IPS DF 4.7 (cell line): ENCODE measurements around the gene COPZ2.
"Not testable (repeated sequence)": the region's sequence is repeated elsewhere in the genome, so short reads cannot be mapped to it uniquely, and the experiment has no call there.

ENCODE experiments used
- DNase-seq: peaks from one replicate; pipeline ENCODE4 v3.0.0-alpha.2; 2013; ENCODE audit warnings: low spot score; ENCODE audit errors: extremely low read depth

Gene COPZ2

DNA sequence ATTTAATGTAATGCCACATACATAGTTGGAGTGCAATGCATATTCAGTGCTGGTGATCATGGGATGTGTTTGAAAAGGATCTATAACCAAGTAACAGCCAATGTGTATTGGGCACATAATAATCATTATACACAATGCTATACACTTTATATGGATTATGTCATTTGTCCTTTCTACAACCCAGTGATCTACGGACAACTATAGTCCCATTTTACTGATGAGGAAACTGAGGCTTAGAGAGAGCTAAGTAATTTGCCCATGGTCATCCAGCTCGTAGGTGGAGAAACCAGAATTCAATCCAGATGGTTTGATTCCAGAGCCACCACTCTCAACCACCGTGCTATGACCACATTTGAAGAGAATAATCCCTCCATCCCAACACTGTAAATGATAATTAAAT, 27.4 kb downstream of the COPZ2 start:
- no peak for DNase-seq

DNA sequence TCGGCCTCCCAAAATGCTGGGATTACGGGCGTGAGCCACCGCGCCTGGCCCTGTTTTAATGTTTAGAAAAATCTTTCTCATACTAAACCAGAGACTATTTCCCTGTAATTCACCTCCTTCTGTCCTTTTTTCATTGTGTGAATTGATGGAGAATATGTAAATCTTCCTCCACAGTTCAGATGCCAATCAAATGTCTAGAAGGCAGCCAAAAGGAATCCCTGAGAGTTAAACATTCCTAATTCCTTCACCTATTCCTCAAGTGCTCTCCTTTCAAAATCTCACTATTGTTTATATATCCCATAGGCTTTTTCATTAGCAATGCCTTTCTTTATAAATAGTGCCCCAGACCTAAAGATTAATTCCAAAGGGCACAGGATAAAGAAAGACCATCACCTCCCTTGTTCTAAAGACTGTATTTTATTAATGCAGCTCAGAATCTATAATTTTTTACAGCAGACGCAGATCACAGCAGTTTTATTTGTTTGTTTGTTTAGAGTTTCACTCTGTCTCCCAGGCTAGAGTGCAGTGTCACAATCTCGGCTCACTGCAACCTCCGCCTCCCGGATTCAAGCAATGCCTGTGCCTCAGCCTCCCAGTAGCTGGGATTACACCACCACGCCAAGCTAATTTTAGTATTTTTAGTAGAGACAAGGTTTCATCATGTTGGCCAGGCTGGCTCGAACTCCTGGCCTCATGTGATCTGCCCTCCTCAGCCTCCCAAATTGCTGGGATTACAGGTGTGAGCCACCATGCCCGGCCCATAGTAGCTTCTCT, 30.5 kb downstream of the COPZ2 start:
- DNase-seq, result no peak

DNA sequence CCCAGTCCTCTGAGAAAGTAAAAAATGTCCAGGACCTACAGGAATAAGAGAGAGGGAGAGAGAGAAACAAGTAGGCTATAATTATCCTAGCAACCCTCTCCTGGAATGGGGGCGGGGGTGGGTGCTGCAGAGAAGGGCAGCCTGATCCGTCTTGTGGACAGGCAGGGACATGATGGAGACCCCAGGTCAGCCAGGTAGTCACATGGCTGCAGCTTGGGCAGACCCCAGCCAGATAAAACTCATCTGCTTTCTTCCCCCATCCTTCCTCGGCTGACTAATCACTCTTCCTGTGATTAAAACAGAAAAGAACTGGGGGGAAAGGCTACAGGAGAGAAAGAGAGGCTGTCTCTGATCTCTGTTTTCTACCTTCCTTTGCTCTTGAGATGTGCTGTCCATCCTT, 32.6 kb downstream of the COPZ2 start:
- no peak for DNase-seq

DNA sequence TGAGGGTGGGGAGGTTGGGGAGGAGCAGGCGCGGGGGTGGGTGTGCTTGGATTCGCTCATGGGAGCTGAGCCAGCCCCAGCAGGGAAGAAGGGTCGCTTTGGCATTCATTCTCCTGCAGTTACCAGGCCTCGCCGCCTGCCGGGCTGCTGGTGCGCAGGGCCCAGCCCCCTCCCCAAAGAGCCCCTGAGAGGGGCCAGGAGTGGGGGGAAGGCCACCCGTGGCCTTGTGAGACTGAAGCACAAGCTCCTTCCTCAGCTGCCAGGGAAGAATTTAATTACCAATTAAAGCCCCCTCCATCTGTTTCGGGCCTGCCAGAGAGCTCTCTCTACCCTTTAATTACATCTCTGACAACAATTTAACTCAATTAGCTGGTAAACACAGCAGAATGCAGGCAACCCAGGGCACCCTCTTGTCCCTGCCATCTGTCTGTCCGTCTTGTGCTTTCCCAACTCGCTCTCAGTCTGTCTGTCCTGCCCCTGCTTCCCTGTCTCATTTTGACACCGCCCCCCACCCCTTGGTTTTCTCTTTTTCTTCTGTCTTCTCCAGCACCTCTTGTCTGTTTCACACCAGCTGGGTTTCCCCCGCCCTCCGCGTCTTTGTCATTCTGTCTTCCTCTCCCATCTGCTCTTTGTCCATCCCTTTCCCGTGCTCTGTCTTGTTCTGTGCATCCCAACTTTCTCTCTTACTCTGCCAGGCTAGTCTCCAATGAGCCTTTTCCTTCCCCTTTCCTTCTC, 34.0 kb downstream of the COPZ2 start:
- no peak for DNase-seq

DNA sequence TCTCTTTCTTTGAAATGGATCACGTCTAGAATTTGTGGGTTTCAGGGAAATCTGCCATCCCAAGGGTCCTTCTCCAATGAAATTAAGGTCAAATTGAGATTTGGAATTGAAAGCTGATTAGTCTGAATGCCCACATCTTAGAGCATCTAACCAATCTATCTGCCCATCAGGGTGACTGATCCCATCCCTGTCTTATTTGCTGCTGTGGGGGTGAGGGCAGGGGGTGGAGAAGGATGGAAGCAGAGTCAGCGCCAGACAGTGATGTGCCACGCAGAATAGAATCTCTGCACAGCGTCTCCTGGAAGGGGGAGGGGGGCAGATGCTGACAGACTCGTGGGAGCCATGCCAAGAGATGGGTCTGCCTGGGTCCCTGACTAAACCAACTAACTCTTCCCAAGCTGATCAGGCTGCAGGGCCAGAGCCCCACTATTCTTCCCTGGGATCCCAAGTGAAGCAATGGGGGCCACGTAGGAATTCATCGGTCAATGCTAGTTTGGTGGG, 34.6 kb downstream of the COPZ2 start:
- no peak for DNase-seq

DNA sequence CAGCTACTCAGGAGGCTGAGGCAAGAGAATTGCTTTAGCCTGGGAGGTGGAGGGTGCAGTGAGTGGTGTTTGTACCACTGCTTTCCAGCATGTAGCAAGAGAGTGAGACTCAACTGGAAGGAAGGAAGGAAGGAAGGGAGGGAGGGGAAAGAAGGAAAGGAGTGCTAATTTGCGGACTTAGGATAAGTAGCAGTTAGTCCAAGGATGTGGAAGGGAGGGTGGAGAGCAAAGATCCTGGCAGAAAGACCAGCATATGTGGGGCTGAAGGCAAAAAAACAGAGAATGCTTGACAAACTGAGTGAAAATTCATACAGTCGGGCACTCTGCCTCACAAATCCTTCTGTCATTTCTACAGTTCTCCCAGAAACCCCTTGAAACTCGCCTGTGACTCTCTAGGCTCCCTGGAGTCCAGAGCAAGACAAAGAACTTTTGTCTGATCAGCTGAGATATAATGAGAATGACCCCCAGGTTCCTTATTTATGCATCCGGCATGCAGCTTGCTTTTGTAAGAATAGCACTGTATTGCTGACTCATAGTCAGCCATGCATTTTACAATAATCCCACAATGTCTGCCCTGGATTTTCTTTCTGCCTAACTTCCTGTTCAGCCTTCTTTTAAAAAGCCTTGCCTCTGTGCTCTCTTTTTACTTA, 35.2 kb downstream of the COPZ2 start:
- DNase-seq, result no peak

DNA sequence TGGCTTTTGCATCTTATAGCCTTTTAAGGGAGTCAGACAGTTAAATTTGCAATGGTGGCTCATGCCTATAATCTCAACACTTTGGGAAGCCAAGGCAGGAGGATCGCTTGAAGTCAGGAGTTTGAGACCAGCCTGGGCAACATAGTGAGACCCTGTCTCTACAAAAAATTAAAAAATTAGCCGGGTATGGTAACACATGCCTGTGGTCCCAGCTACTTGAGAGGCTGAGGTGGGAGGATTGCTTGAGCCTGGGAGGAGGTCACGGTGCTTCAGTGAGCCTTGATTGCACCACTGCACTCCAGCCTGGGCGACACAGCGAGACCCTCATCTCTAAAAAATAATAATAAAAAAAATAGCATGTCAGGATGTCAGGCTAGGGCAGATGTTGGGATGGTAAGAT, 35.9 kb downstream of the COPZ2 start:
- DNase-seq, result not testable (repeated sequence)

DNA sequence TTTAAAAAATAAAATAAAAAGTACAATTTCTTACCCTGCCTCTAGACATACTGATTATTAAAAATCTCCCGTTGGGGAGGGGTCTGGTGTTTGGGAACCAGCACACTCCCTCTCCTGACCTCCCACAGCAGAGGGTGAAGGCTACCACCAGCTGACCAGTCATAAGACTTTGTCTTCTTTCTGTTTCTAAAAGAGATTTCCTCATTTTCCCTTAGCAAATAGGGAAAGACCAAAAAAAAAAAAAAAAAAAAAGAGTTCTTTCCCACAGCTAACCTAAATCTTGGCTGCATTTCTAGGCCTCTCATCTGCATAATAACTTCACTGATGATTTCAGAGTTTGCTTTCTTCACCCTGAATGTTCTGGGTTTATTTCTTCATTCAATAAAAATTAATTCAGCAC, 36.4 kb downstream of the COPZ2 start:
- no peak for DNase-seq

DNA sequence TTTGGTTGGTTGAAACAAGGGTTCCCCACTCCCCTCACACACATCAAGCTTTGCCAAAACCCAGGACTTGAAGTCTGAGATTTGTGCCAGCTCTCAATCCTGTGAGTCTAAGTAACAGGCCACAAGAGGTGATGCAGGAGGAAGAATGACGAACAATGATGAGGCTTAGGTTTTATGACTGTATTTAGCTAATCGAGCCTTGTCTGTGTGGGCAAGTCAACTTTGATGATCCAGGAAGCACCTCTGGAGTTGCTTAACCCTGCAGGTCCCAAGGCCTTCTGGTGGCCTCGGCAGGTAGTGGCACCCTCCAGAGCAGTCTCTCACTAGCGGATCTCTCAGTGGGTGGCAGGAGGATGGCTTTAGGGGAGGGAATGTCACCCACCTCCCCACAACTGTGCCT, 38.0 kb downstream of the COPZ2 start:
- DNase-seq, result no peak

DNA sequence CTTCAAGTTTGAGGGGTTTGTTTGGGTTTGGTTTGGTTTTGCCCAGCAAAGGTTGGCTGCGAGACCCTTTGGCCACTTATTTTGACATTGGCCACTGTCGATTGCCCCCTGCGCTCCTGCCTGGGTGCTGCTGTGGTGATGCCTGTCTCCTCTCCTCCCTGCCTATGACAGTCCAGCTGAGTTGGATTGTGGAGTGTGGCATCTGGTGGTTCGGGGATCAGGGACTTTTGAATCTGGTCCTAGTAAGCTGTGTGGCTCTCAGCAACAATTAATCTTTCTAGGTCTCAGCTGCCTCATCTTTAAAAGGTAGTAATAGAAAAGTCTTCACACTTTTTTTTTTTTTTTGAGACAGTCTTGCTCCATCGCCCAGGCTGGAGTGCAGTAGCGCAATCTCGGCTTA, 39.6 kb downstream of the COPZ2 start:
- DNase-seq, result no peak

DNA sequence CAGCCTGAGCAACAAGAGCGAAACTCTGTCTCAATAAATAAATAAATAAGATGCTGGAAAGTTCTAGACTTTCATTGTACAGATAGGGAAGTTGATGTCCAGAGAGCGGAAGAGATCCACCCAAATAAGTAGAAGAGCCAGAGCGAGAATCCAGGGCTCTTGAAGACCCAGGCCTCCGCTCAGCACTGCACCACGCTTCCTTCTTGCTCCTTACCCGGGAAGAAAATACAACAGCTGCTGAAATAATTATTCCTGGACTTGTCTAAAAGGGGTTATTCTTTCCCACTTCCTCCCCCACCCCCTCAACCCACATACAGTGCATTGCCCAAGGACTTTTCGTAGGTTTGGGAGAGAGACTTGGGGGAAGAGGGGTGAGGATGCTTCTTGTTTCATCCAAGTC, 40.0 kb downstream of the COPZ2 start:
- DNase-seq, result no peak

DNA sequence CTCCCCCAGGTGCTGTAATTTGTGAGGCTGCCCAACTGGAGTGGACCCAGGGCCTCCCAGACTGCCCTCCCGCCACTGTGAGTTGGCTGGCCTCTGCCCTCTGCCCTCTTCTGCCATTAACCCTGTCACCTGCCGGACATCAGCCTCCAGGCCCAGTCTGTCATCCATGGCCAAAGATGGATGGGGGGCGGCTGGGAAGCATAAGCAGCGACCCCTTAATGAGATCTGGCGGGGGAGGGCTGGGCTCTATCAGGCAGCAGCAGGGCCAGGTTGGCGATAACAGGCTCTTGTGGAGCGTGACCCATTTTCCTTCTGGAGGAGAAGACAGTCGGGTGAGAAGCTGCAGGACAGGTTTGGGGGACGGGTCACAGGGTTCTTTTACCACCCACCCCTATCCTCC, 41.4 kb downstream of the COPZ2 start:
- DNase-seq, result no peak

DNA sequence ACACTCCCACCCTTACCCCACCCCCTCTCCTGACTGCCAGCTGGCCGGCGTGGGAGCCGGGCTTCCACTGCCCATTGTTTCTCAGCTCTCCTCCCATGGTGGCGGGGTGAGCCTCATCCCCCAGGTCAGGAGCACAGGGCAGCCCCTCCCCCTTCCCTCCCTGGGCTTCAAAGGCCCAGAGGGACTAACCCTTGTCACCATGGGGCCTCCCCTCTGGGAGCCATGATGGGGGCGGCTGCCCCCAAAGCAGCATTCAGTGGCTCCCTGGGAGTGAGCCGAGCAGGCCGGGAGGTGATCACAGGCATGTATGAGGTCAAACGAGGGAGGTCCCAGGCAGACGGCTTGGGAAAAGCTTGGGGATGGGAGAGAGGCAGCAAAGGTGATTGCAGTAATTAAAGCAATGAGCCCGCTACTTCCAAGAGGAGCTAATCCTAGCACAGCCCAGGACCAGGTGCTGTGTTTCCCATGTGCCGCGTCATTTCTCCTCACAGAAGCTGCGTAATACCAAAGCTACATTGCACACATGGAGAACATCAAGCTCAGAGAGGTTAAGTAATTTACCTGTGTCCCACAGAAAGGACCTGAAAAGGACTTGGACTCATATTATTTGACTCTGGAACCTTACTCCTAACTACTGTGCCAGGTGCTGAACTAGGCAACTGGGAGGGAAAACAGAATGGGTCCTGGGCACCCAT, 42.2 kb downstream of the COPZ2 start:
- no peak for DNase-seq

DNA sequence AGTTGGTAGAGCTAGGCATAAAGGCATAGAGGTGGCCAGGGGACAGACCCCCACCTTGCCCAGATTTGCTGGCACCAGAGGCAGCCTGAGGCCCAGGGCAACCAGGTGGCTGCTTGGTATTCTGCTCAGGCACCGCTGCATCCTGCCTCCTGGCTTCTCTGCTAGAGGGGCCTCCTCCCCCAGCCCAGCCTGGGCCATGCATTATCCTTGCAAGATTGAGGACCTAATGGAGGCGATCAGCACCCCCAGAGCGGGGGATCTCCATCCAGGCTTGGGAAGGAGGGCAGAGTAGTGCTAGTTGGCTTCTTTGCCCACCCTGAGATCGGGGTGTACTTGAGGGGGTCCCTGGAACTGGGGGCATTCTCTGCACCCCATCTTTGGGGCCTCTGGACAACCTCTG, 42.9 kb downstream of the COPZ2 start:
- no peak for DNase-seq

DNA sequence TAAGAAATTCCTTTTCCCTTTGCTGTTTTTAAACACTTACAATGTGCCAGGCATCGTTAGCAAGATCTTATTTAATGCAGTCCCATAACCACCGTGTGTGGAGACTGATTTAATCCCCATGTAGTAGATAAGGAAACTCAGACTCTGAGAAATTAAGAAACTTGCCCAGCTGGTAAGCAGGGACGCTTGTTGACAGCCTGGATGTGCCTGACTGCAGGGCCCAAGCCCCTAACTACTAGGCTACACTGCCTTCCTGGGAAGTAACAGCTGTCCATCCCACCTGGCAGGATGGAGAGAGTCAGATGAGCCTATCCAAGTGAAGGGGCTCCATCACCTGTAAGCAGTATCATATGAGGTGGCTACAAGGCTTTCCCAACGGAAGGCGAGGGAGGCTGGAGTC, 43.6 kb downstream of the COPZ2 start:
- no peak for DNase-seq

DNA sequence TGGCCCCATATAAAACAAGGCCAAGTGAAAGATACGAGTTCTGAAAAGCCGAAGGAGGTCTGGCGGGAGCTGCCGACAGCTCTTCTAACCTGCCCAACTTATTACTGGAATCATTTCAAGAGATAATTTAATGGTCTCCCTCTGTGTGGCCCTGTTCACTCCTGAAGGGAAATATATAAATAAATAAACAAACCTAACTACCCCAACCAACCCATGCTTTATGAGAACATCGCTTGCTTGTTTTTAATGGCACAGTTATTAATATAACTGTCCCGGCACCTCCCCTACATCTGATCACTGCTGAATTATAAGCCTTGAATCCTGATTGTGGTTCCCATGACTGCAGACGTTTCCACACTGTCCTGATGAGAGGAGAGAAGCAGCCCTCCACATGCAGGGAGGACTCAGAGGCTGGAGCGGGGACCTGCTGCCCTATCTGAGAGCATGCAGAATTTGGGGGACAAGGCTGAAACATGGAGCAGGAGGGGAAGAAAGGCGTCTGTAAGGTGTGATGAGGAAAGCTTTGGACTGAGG, 44.5 kb downstream of the COPZ2 start:
- no peak for DNase-seq

DNA sequence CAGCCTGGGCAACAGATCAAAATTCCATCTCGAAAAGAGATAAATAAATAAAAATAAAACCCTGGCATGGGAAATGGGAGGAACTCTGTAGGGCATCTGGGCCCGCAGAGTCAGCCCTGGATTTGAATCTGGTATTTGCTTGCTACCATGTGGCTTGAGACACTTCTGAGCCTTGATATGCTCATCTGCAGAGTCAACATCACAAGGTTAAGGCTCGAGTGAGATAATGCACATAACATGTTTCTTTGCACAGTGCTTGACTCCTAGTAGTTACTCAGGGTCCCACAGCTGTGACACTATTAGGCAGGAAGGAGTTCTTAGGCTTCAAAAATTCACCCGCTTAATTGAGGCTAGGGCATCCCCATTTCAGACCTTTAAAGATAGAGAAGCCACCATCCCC, 45.4 kb downstream of the COPZ2 start:
- DNase-seq, result no peak

DNA sequence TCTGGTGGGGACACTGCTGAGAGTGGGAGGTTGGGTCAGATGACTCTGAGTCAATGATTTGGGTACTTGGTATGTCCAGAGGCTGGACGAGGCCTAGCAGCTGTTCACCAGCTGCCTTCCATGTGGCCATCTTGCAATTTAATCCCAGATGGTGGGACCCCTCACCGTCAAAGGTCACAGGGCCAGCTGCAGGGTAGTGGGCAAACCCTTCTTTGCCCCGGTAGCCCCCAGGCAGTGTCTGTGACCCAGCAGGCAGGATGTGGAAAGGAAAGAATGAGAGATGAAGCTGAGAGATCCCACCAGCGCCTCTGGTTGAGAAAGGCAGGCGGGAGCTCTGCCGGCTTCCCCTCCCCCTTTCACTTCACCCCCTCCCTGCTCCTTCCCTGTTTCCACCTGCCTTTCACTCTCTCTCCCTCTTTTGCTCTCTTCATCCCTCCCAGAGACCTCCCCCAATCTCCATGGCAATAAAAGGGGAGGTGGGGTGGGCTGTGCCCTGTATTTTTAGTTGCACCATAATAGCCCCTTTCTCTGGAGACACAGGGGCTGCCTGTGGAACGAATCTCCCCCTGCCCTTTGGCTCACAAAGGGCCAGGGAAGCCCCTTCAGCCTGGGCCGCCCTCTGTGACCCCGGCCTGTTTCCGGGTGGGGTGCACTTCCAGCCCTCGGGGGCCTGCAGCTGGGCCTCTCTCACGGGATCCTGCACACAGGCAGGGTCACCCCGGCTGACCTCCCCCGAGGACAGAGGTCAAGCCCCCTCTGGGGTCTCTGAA, 46.5 kb downstream of the COPZ2 start:
- DNase-seq, result no peak

DNA sequence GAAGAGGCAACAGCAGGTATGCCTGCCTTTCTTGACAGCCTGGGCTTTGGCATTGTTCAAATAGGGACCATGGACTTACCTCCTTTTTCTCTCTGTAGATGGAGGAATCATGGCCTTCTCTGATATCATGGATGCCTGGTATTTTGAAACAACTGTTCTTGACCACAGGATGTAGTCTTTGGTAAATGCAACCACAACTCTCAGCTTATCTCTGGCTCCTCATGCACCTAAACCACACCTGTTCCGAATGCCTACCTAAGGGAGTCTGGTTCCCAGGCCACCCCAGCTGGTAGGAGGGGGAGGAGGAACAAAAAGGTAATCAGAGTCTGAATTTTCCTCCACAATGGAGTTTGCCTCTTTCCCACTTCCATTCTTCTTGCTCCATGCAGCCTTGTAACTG, 47.9 kb downstream of the COPZ2 start:
- no peak for DNase-seq

DNA sequence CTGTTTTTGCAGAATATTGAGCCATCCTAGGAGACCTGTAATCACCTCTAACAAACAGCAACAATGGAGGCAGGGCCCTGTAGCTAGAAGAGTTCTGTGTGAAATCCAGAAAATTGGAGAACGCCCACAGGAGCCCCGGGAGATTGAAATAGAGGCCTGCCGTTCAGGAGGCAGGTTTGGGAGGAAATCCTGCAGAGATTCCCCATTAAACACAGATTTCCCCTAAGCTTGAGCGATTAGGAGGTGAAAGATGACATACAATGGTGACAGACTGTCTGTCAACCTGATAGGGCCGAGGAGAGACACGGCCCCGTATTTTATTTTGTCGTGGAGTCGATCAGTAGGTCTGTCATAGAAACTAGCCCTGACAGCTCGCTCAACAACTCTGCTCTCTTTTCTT, 48.4 kb downstream of the COPZ2 start:
- no peak for DNase-seq

DNA sequence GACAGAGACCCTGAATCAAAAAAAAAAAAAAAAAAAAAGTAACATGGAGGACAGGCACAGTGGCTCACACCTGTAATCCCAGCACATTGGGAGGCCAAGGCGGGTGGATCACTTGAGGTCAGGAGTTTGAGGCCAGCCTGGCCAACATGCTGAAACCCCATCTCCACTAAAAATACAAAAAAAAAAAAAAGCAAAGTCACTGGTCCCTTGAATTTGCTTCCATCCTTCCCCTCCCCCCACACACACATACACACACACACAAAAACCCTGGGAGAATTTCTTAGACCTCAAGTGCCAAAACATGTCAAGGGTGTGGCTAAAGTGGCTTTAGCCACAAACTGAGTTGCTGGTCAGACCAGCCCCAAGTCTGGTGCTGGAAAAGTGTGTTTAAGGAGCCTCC, 49.2 kb downstream of the COPZ2 start:
- DNase-seq, result not testable (repeated sequence)
